Ovary (tissue), 3 donors: Measurements from ENCODE around the gene SHISA8.

ENCODE experiments used
- CTCF ChIP-seq, 3 donors: fragments of 450-650 bp in 2 of 3; fragments of 200-600 bp in 1 of 3; IDR thresholded peaks; one replicate each; pipeline versions ENCODE4 v1.5.1 to v1.8.0; 2016 to 2022; ENCODE audit warnings: antibody characterized with exemption in 3 of 3, mild to moderate bottlenecking in 1 of 3
- POLR2A ChIP-seq: fragments of 450-650 bp; IDR thresholded peaks from one replicate; pipeline ENCODE4 v1.6.1; 2017; ENCODE audit warnings: antibody characterized with exemption, mild to moderate bottlenecking, moderate library complexity
- donor health status: DM: no; HTN: no; CAD: no.

GRCh38 chr22:41862530-41863266 is 52.2 kb downstream of the SHISA8 start:
- no peak for TF ChIP-seq POLR2A
- no peak for TF ChIP-seq CTCF (IDR thresholded peaks at IDR 0.05)
